Measurements from ENCODE around the gene EML4. TPM values are rescaled to one million over a fixed set of nuclear protein-coding genes. Genes with fewer than 3 reads are reported as not detected.
A peak's percentile ranks its signal among the peaks of the same experiment; 100 is the strongest.

EML4 gene
- total and polyA plus RNA-seq, 10 of the 15 experiments (the other 5 are each of a cell fraction or from before 2014, with no cell fraction given) = 23.1 to 91.3 (median 77.4) TPM

DNA sequence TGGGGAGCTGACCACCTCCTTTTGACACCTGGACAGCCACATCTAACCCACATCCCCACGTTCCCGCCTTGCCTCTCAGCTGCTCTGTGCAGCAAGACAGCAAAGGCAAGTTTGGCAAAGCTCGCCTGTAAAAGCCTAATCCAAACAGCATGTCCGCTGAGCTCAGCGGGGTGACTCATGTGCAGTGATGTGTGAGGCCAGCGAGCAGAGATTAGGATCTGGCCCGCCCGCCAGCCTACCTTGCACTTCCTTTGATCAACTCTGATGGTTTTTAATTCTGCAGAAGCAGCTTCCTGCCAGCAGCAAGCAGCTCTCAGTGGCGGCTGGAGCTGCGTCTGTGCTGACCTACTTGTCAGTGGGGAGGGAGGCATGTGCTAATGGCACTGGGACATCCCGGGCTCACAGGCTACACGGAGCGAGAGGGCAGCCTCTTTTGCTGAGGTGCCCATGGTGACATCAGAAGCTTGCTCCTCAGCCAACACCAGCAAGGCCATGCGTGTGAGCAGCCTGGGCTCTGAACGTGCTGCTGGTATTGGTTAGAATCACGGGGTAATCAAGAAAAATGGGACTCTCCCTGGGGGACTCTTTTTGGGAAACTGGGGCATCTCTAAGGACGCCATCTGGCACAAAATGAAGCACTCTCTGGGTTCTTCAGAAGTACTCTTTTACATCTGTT lies 36.0 kb upstream of the EML4 start (continued):
- TF ChIP-seq, protein P1, sequence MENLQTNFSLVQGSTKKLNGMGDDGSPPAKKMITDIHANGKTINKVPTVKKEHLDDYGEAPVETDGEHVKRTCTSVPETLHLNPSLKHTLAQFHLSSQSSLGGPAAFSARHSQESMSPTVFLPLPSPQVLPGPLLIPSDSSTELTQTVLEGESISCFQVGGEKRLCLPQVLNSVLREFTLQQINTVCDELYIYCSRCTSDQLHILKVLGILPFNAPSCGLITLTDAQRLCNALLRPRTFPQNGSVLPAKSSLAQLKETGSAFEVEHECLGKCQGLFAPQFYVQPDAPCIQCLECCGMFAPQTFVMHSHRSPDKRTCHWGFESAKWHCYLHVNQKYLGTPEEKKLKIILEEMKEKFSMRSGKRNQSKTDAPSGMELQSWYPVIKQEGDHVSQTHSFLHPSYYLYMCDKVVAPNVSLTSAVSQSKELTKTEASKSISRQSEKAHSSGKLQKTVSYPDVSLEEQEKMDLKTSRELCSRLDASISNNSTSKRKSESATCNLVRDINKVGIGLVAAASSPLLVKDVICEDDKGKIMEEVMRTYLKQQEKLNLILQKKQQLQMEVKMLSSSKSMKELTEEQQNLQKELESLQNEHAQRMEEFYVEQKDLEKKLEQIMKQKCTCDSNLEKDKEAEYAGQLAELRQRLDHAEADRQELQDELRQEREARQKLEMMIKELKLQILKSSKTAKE (IDR thresholded peaks at IDR 0.05; ENCODE audit: low read depth, poor library complexity, severe bottlenecking) = no peak
- TF ChIP-seq, protein P2, sequence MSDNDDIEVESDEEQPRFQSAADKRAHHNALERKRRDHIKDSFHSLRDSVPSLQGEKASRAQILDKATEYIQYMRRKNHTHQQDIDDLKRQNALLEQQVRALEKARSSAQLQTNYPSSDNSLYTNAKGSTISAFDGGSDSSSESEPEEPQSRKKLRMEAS (IDR thresholded peaks at IDR 0.05; ENCODE audit: low read depth, low read length) = no peak
- TF ChIP-seq MTA3 (IDR thresholded peaks at IDR 0.05; ENCODE audit: borderline replicate concordance, low read length) (no peak), NR2C2 (IDR thresholded peaks at IDR 0.05; ENCODE audit: borderline replicate concordance, control insufficient read depth, insufficient read length, low read depth) (no peak), FOXK2 (IDR thresholded peaks at IDR 0.05) (no peak), KDM1A (IDR thresholded peaks at IDR 0.05; ENCODE audit: borderline replicate concordance) (no peak), BCL11A (IDR thresholded peaks at IDR 0.05; ENCODE audit: low read depth, low read length) (0 out of 2 replicates have a peak, but pooled peaks have one; percentile 36), SUZ12 (IDR thresholded peaks at IDR 0.05; ENCODE audit: unreplicated experiment) (no peak), TCF12 (IDR thresholded peaks at IDR 0.05; ENCODE audit: low read depth, low read length) (no peak), POLR2AphosphoS2 (IDR thresholded peaks at IDR 0.05; ENCODE audit: low read depth, low read length) (no peak), NR2F1 (conservative IDR thresholded peaks at IDR 0.05) (no peak), SIN3A (IDR thresholded peaks at IDR 0.05; ENCODE audit: low read depth, low read length) (no peak), ZNF24 (IDR thresholded peaks at IDR 0.05) (no peak), CBX3 (IDR thresholded peaks at IDR 0.05; ENCODE audit: borderline replicate concordance, low read depth) (no peak), POLR2A (IDR thresholded peaks at IDR 0.05; ENCODE audit: low read depth, low read length) (peak; percentile 75), SMC3 (IDR thresholded peaks at IDR 0.05; ENCODE audit: borderline replicate concordance, low read length) (no peak)
- TF ChIP-seq, protein P3, sequence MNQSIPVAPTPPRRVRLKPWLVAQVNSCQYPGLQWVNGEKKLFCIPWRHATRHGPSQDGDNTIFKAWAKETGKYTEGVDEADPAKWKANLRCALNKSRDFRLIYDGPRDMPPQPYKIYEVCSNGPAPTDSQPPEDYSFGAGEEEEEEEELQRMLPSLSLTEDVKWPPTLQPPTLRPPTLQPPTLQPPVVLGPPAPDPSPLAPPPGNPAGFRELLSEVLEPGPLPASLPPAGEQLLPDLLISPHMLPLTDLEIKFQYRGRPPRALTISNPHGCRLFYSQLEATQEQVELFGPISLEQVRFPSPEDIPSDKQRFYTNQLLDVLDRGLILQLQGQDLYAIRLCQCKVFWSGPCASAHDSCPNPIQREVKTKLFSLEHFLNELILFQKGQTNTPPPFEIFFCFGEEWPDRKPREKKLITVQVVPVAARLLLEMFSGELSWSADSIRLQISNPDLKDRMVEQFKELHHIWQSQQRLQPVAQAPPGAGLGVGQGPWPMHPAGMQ (IDR thresholded peaks at IDR 0.05; ENCODE audit: borderline replicate concordance) = no peak
- TF ChIP-seq, protein P4, sequence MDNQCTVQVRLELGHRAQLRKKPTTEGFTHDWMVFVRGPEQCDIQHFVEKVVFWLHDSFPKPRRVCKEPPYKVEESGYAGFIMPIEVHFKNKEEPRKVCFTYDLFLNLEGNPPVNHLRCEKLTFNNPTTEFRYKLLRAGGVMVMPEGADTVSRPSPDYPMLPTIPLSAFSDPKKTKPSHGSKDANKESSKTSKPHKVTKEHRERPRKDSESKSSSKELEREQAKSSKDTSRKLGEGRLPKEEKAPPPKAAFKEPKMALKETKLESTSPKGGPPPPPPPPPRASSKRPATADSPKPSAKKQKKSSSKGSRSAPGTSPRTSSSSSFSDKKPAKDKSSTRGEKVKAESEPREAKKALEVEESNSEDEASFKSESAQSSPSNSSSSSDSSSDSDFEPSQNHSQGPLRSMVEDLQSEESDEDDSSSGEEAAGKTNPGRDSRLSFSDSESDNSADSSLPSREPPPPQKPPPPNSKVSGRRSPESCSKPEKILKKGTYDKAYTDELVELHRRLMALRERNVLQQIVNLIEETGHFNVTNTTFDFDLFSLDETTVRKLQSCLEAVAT (IDR thresholded peaks at IDR 0.05) = no peak
- TF ChIP-seq, protein P5, sequence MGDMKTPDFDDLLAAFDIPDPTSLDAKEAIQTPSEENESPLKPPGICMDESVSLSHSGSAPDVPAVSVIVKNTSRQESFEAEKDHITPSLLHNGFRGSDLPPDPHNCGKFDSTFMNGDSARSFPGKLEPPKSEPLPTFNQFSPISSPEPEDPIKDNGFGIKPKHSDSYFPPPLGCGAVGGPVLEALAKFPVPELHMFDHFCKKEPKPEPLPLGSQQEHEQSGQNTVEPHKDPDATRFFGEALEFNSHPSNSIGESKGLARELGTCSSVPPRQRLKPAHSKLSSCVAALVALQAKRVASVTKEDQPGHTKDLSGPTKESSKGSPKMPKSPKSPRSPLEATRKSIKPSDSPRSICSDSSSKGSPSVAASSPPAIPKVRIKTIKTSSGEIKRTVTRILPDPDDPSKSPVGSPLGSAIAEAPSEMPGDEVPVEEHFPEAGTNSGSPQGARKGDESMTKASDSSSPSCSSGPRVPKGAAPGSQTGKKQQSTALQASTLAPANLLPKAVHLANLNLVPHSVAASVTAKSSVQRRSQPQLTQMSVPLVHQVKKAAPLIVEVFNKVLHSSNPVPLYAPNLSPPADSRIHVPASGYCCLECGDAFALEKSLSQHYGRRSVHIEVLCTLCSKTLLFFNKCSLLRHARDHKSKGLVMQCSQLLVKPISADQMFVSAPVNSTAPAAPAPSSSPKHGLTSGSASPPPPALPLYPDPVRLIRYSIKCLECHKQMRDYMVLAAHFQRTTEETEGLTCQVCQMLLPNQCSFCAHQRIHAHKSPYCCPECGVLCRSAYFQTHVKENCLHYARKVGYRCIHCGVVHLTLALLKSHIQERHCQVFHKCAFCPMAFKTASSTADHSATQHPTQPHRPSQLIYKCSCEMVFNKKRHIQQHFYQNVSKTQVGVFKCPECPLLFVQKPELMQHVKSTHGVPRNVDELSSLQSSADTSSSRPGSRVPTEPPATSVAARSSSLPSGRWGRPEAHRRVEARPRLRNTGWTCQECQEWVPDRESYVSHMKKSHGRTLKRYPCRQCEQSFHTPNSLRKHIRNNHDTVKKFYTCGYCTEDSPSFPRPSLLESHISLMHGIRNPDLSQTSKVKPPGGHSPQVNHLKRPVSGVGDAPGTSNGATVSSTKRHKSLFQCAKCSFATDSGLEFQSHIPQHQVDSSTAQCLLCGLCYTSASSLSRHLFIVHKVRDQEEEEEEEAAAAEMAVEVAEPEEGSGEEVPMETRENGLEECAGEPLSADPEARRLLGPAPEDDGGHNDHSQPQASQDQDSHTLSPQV (IDR thresholded peaks at IDR 0.05) = no peak
- TF ChIP-seq, protein P6, sequence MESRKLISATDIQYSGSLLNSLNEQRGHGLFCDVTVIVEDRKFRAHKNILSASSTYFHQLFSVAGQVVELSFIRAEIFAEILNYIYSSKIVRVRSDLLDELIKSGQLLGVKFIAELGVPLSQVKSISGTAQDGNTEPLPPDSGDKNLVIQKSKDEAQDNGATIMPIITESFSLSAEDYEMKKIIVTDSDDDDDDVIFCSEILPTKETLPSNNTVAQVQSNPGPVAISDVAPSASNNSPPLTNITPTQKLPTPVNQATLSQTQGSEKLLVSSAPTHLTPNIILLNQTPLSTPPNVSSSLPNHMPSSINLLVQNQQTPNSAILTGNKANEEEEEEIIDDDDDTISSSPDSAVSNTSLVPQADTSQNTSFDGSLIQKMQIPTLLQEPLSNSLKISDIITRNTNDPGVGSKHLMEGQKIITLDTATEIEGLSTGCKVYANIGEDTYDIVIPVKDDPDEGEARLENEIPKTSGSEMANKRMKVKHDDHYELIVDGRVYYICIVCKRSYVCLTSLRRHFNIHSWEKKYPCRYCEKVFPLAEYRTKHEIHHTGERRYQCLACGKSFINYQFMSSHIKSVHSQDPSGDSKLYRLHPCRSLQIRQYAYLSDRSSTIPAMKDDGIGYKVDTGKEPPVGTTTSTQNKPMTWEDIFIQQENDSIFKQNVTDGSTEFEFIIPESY (IDR thresholded peaks at IDR 0.05) = no peak
